Activated T-helper 1 cell treated with anti-CD3 and anti-CD28 coated beads, Interleukin-12 subunit alpha, Interleukin-12 subunit beta, Interleukin-2, Interleukin-4 antibody, amounts not matched to agents 30 ng/mL and 10 ng/mL and 1 ng/mL, durations not matched to agents 14 hours and 24 hours and 36 hours (primary cell): ENCODE measurements around the gene PACRG. TPM values are rescaled to one million over a fixed set of nuclear protein-coding genes. Genes with fewer than 3 reads are reported as not detected.

ENCODE experiments used
- DNase-seq: peaks from one replicate; pipeline ENCODE4 v3.0.0; 2021; ENCODE audit warnings: low spot score
- H3K27ac Mint-ChIP-seq: one replicate; pipeline ENCODE4 v1.8.0; 2021; ENCODE audit warnings: mild to moderate bottlenecking, mixed read lengths
- H3K27me3 Mint-ChIP-seq: one replicate; pipeline ENCODE4 v1.8.0; 2022; ENCODE audit warnings: mild to moderate bottlenecking, moderate library complexity, mixed read lengths; ENCODE audit not compliant: insufficient read depth
- H3K36me3 Mint-ChIP-seq: one replicate; pipeline ENCODE4 v1.8.0; 2021; ENCODE audit warnings: low read depth, mixed read lengths
- H3K4me1 Mint-ChIP-seq: one replicate; pipeline ENCODE4 v1.8.0; 2021; ENCODE audit warnings: low read depth, mixed read lengths
- H3K4me3 Mint-ChIP-seq: one replicate; pipeline ENCODE4 v1.8.0; 2021; ENCODE audit warnings: mild to moderate bottlenecking, moderate library complexity, mixed read lengths
- H3K9me3 Mint-ChIP-seq: one replicate; pipeline ENCODE4 v1.8.0; 2021; ENCODE audit warnings: mixed read lengths
- intact Hi-C: fragments of 100-400 bp; cut with micrococcal nuclease; formaldehyde crosslinking; loops from one replicate; pipeline ENCODE4 v1.15.1; 2024
- total RNA-seq: library from RNA; stranded (reverse); gene quantifications from 2 replicates; pipeline ENCODE4 v1.2.3, GENCODE V29; 2022

The PACRG gene
- total RNA-seq, 1 donor from 2014 or later: 0.36 TPM

- peaks cover 2% of the 10 kb centered on the region for H3K27me3 Mint-ChIP-seq
- H3K4me3 Mint-ChIP-seq: no peak overlapping the region
- DNase-seq: no peak
- H3K9me3 Mint-ChIP-seq: no peaks in the 10 kb centered on the region
- no peaks in the 10 kb centered on the region for H3K36me3 Mint-ChIP-seq
- intact Hi-C loops: no loop called here
- H3K27ac Mint-ChIP-seq: no peak overlapping the region
- no peaks in the 10 kb centered on the region for H3K4me1 Mint-ChIP-seq
These were observed 465.6 kb downstream of the PACRG start for GRCh38 chr6:163193326-163193725.

- no peaks in the 10 kb centered on the region for H3K27me3 Mint-ChIP-seq
- no peak overlapping the region for H3K4me3 Mint-ChIP-seq
- intact Hi-C loops: no loop called here
- no peaks in the 10 kb centered on the region for H3K36me3 Mint-ChIP-seq
- no peak overlapping the region for H3K27ac Mint-ChIP-seq
- no peak for DNase-seq
- H3K4me1 Mint-ChIP-seq: no peaks in the 10 kb centered on the region
- H3K9me3 Mint-ChIP-seq: no peaks in the 10 kb centered on the region
These were observed 468.2 kb downstream of the PACRG start for GRCh38 chr6:163195721-163196691.

- H3K36me3 Mint-ChIP-seq: no peaks in the 10 kb centered on the region
- no peaks in the 10 kb centered on the region for H3K4me1 Mint-ChIP-seq
- no peak for DNase-seq
- intact Hi-C loops: no loop called here
- no peaks in the 10 kb centered on the region for H3K9me3 Mint-ChIP-seq
- H3K27me3 Mint-ChIP-seq: no peaks in the 10 kb centered on the region
- H3K27ac Mint-ChIP-seq: no peak overlapping the region
- H3K4me3 Mint-ChIP-seq: no peak overlapping the region
These were observed 470.1 kb downstream of the PACRG start for GRCh38 chr6:163197839-163198238.

GRCh38 chr6:163198396-163198795, 470.6 kb downstream of the PACRG start:
- Mint-ChIP-seq H3K4me3 (no peak overlapping the region), H3K27me3 (no peaks in the 10 kb centered on the region), H3K9me3 (no peaks in the 10 kb centered on the region), H3K27ac (no peak overlapping the region), H3K4me1 (no peaks in the 10 kb centered on the region), H3K36me3 (no peaks in the 10 kb centered on the region)
- DNase-seq: no peak
- intact Hi-C loops: no loop called here

GRCh38 chr6:163199371-163199770, 471.6 kb downstream of the PACRG start:
- H3K36me3 Mint-ChIP-seq: no peaks in the 10 kb centered on the region
- H3K27me3 Mint-ChIP-seq: no peaks in the 10 kb centered on the region
- no peak overlapping the region for H3K4me3 Mint-ChIP-seq
- intact Hi-C loops: no loop called here
- no peaks in the 10 kb centered on the region for H3K4me1 Mint-ChIP-seq
- H3K9me3 Mint-ChIP-seq: no peaks in the 10 kb centered on the region
- H3K27ac Mint-ChIP-seq: no peak overlapping the region
- no peak for DNase-seq

GRCh38 chr6:163200289-163200688, 472.5 kb downstream of the PACRG start:
- intact Hi-C loops: no loop called here
- Mint-ChIP-seq H3K9me3 (no peaks in the 10 kb centered on the region), H3K4me3 (no peak overlapping the region), H3K27ac (no peak overlapping the region), H3K4me1 (no peaks in the 10 kb centered on the region), H3K27me3 (no peaks in the 10 kb centered on the region), H3K36me3 (no peaks in the 10 kb centered on the region)
- DNase-seq: no peak

- no peak overlapping the region for H3K4me3 Mint-ChIP-seq
- DNase-seq: no peak
- no peaks in the 10 kb centered on the region for H3K27me3 Mint-ChIP-seq
- intact Hi-C loops: no loop called here
- H3K27ac Mint-ChIP-seq: no peak overlapping the region
- H3K9me3 Mint-ChIP-seq: no peaks in the 10 kb centered on the region
- no peaks in the 10 kb centered on the region for H3K4me1 Mint-ChIP-seq
- H3K36me3 Mint-ChIP-seq: no peaks in the 10 kb centered on the region
These were observed 472.9 kb downstream of the PACRG start for GRCh38 chr6:163200694-163201093.

GRCh38 chr6:163201855-163202254, 474.1 kb downstream of the PACRG start:
- no peak for DNase-seq
- Mint-ChIP-seq H3K27ac (no peak overlapping the region), H3K36me3 (no peaks in the 10 kb centered on the region), H3K27me3 (no peaks in the 10 kb centered on the region), H3K4me3 (no peak overlapping the region), H3K9me3 (peaks cover 7% of the 10 kb centered on the region), H3K4me1 (no peaks in the 10 kb centered on the region)
- intact Hi-C loops: no loop called here

GRCh38 chr6:163206196-163206595, 478.4 kb downstream of the PACRG start:
- H3K4me1 Mint-ChIP-seq: no peaks in the 10 kb centered on the region
- DNase-seq: no peak
- intact Hi-C loops: no loop called here
- no peak overlapping the region for H3K4me3 Mint-ChIP-seq
- peaks cover 7% of the 10 kb centered on the region for H3K9me3 Mint-ChIP-seq
- no peaks in the 10 kb centered on the region for H3K27me3 Mint-ChIP-seq
- no peak overlapping the region for H3K27ac Mint-ChIP-seq
- H3K36me3 Mint-ChIP-seq: no peaks in the 10 kb centered on the region

GRCh38 chr6:163207431-163208383, 479.9 kb downstream of the PACRG start:
- H3K9me3 Mint-ChIP-seq: peaks cover 11% of the 10 kb centered on the region
- no peak for DNase-seq
- H3K27ac Mint-ChIP-seq: no peak overlapping the region
- intact Hi-C loops: no loop called here
- no peaks in the 10 kb centered on the region for H3K4me1 Mint-ChIP-seq
- H3K4me3 Mint-ChIP-seq: no peak overlapping the region
- H3K36me3 Mint-ChIP-seq: no peaks in the 10 kb centered on the region
- H3K27me3 Mint-ChIP-seq: no peaks in the 10 kb centered on the region

- no peaks in the 10 kb centered on the region for H3K27me3 Mint-ChIP-seq
- H3K27ac Mint-ChIP-seq: no peak overlapping the region
- DNase-seq: no peak
- intact Hi-C loops: no loop called here
- no peaks in the 10 kb centered on the region for H3K4me1 Mint-ChIP-seq
- H3K4me3 Mint-ChIP-seq: no peak overlapping the region
- H3K36me3 Mint-ChIP-seq: no peaks in the 10 kb centered on the region
- H3K9me3 Mint-ChIP-seq: peaks cover 11% of the 10 kb centered on the region
These were observed 481.2 kb downstream of the PACRG start for GRCh38 chr6:163209005-163209404.

GRCh38 chr6:163212123-163212522, 484.3 kb downstream of the PACRG start:
- Mint-ChIP-seq H3K9me3 (peaks cover 5% of the 10 kb centered on the region), H3K27me3 (no peaks in the 10 kb centered on the region), H3K4me1 (no peaks in the 10 kb centered on the region), H3K4me3 (no peak overlapping the region), H3K36me3 (no peaks in the 10 kb centered on the region), H3K27ac (no peak overlapping the region)
- intact Hi-C loops: no loop called here
- DNase-seq: no peak

- Mint-ChIP-seq H3K36me3 (no peaks in the 10 kb centered on the region), H3K4me1 (no peaks in the 10 kb centered on the region), H3K9me3 (peaks cover 5% of the 10 kb centered on the region), H3K27me3 (no peaks in the 10 kb centered on the region), H3K27ac (no peak overlapping the region), H3K4me3 (no peak overlapping the region)
- intact Hi-C loops: no loop called here
- DNase-seq: no peak
These were observed 486.5 kb downstream of the PACRG start for GRCh38 chr6:163214259-163214658.
